PC-3 (cell line): ENCODE data around the gene CYTH2. TPM values are rescaled to one million over a fixed set of nuclear protein-coding genes. Genes with fewer than 3 reads are reported as not detected.

Source experiments
- ATAC-seq: fragments of 200-7000 bp; cut with Tn5 transposase; 2 replicates; pipeline ENCODE4 v1.9.1; 2020; ENCODE audit warnings: mild to moderate bottlenecking, moderate library complexity
- BruUV-seq: library from RNA; stranded (reverse); fragments of 400-500 nt; replicated peaks from 2 replicates; lab custom pipeline; 2021; lab: Mats Ljungman, UMichigan
- CTCF ChIA-PET: fragments of 300-600 bp; sonication (Branson Sonifier 250); formaldehyde crosslinking; loops from one replicate; lab custom pipeline; 2022; ENCODE audit warnings: antibody characterized with exemption; lab: Charles Lee
- POLR2A ChIA-PET: fragments of 300-600 bp; sonication (Branson Sonifier 250); formaldehyde crosslinking; loops from one replicate; lab custom pipeline; 2022; ENCODE audit warnings: antibody characterized with exemption; ENCODE audit not compliant: unreplicated experiment; lab: Charles Lee
- DNase-seq: peaks from one replicate; pipeline ENCODE4 v3.0.0-alpha.2; 2015
- H2AFZ ChIP-seq: fragments of 300-600 bp; sonication (generic); 2 replicates; pipeline ENCODE4 v1.6.0; 2016; ENCODE audit warnings: antibody characterized with exemption, low read length
- H3F3A ChIP-seq: fragments of 300-600 bp; sonication (generic); one replicate; pipeline ENCODE4 v1.6.0; 2017; ENCODE audit warnings: antibody characterized with exemption, low read length, control low read depth, mild to moderate bottlenecking; ENCODE audit not compliant: unreplicated experiment
- H3K27ac ChIP-seq: fragments of 300-600 bp; sonication (generic); 2 replicates; pipeline ENCODE4 v1.5.1; 2016; ENCODE audit warnings: mild to moderate bottlenecking, low read length
- H3K27me3 ChIP-seq: fragments of 300-600 bp; sonication (generic); 2 replicates; pipeline ENCODE4 v1.6.1; 2016; ENCODE audit warnings: low read length, mixed read lengths
- H3K36me3 ChIP-seq: fragments of 300-600 bp; sonication (generic); 2 replicates; pipeline ENCODE4 v1.6.1; 2016; ENCODE audit warnings: low read depth, mixed run types, low read length, mixed read lengths
- H3K4me1 ChIP-seq: fragments of 300-600 bp; sonication (generic); 2 replicates; pipeline ENCODE4 v1.5.1; 2016; ENCODE audit warnings: low read length; ENCODE audit not compliant: insufficient read depth
- H3K4me2 ChIP-seq: fragments of 300-600 bp; sonication (generic); 2 replicates; pipeline ENCODE4 v1.6.0; 2016; ENCODE audit warnings: low read length
- H3K4me3 ChIP-seq: fragments of 300-600 bp; sonication (generic); 2 replicates; pipeline ENCODE4 v1.5.1; 2016; ENCODE audit warnings: mild to moderate bottlenecking, low read length, mixed read lengths
- H3K79me2 ChIP-seq: fragments of 300-600 bp; sonication (generic); 2 replicates; pipeline ENCODE4 v1.6.1; 2017; ENCODE audit warnings: low read length, mixed read lengths
- H3K9ac ChIP-seq: fragments of 300-600 bp; sonication (generic); 2 replicates; pipeline ENCODE4 v1.6.0; 2016; ENCODE audit warnings: mild to moderate bottlenecking, low read length
- H3K9me2 ChIP-seq: fragments of 300-600 bp; sonication (generic); replicated peaks from 2 replicates; pipeline ENCODE4 v1.6.1; 2016; ENCODE audit warnings: mixed run types, low read length, mixed read lengths
- H3K9me3 ChIP-seq: fragments of 300-600 bp; sonication (generic); 2 replicates; pipeline ENCODE4 v1.6.1; 2016; ENCODE audit warnings: low read length, mixed read lengths
- H4K20me1 ChIP-seq: fragments of 300-600 bp; sonication (generic); 2 replicates; pipeline ENCODE4 v1.6.1; 2016; ENCODE audit warnings: low read length, mixed read lengths
- EZH2 ChIP-seq: fragments of 300-600 bp; sonication (generic); IDR thresholded peaks from one replicate; pipeline ENCODE4 v1.6.1; 2017; ENCODE audit warnings: antibody characterized with exemption, mild to moderate bottlenecking, low read length; ENCODE audit not compliant: unreplicated experiment
- EZH2phosphoT487 ChIP-seq: fragments of 300-600 bp; sonication (generic); IDR thresholded peaks from 2 replicates; pipeline ENCODE4 v1.6.1; 2018; ENCODE audit warnings: mild to moderate bottlenecking, antibody characterized with exemption, low read length, borderline replicate concordance
- intact Hi-C: fragments of 100-400 bp; cut with micrococcal nuclease; formaldehyde crosslinking; loops from 2 replicates; pipeline ENCODE4 v1.9.0; 2023
- total RNA-seq: library from RNA; depleted of rRNA; stranded (reverse); fragments of >200 nt; gene quantifications from 2 replicates; pipeline ENCODE4 v1.2.3, GENCODE V29; 2014
- TF ChIP-seq, protein P1 (sequence below): fragments of 300-600 bp; sonication (generic); conservative IDR thresholded peaks from 2 replicates; pipeline ENCODE4 v1.5.1; 2017; ENCODE audit warnings: antibody characterized with exemption, low read depth, mild to moderate bottlenecking, low read length

The CYTH2 gene
- total RNA-seq, 1 experiment from 2014 or later, result 50.5 TPM

- intact Hi-C loops, result no loop called here
- CTCF ChIA-PET, result no interaction called here
- H3K9me3 ChIP-seq, result no peaks in the 10 kb centered on the region
- ATAC-seq (peak; percentile 29), DNase-seq (no peak)
- H3K9me2 ChIP-seq, result no peaks in the 10 kb centered on the region
- TF ChIP-seq, protein P1, sequence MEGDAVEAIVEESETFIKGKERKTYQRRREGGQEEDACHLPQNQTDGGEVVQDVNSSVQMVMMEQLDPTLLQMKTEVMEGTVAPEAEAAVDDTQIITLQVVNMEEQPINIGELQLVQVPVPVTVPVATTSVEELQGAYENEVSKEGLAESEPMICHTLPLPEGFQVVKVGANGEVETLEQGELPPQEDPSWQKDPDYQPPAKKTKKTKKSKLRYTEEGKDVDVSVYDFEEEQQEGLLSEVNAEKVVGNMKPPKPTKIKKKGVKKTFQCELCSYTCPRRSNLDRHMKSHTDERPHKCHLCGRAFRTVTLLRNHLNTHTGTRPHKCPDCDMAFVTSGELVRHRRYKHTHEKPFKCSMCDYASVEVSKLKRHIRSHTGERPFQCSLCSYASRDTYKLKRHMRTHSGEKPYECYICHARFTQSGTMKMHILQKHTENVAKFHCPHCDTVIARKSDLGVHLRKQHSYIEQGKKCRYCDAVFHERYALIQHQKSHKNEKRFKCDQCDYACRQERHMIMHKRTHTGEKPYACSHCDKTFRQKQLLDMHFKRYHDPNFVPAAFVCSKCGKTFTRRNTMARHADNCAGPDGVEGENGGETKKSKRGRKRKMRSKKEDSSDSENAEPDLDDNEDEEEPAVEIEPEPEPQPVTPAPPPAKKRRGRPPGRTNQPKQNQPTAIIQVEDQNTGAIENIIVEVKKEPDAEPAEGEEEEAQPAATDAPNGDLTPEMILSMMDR, result no peak
- no peak for TF ChIP-seq EZH2phosphoT487
- no peak for TF ChIP-seq EZH2
- POLR2A ChIA-PET, result no interaction called here
- BruUV-seq, result TSS peak; percentile 7
- H3F3A ChIP-seq, result no peaks in the 10 kb centered on the region
- H3K4me3 ChIP-seq, result no peak overlapping the region
- H3K27ac ChIP-seq, result no peak overlapping the region
- H3K4me2 ChIP-seq, result no peak overlapping the region
- H3K79me2 ChIP-seq, result no peaks in the 10 kb centered on the region
- no peaks in the 10 kb centered on the region for H3K27me3 ChIP-seq
- no peak overlapping the region for H3K9ac ChIP-seq
- H2AFZ ChIP-seq, result no peak overlapping the region
- H3K4me1 ChIP-seq, result peaks cover 10% of the 10 kb centered on the region; the same call in 1 of the 2 replicates
- no peaks in the 10 kb centered on the region for H4K20me1 ChIP-seq
- no peaks in the 10 kb centered on the region for H3K36me3 ChIP-seq
Measured at GRCh38 chr19:48481846-48482639, 12.9 kb downstream of the CYTH2 start.

DNA sequence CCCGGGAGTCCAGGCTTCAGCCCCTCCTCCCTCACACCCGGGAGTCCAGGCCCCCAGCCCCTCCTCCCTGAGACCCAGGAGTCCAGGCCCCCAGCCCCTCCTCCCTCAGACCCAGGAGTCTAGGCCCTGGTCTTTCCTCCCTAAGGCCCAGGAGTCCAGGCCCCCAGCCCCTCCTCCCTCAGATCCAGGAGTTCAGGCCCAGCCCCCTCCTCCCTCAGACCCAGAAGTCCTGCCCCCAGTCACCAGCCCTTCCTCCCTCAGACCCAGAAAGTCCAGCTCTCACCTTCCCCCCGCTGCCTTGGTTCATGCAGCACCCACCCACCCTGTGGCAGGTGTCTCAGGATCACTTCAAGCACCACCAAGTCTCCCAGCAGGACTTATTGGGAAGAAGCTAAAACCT is 14.1 kb downstream of the CYTH2 start:
- Histone ChIP-seq H3K4me3 (no peak overlapping the region), H3K79me2 (no peaks in the 10 kb centered on the region), H3K9me2 (no peaks in the 10 kb centered on the region), H3K9me3 (no peaks in the 10 kb centered on the region), H3K27me3 (no peaks in the 10 kb centered on the region), H2AFZ (no peak overlapping the region), H3K4me1 (peaks cover 20% of the 10 kb centered on the region), H3K4me2 (no peak overlapping the region), H3F3A (no peaks in the 10 kb centered on the region), H3K9ac (no peak overlapping the region), H4K20me1 (no peaks in the 10 kb centered on the region), H3K36me3 (no peaks in the 10 kb centered on the region), H3K27ac (no peak overlapping the region)
- BruUV-seq, result no TSS peak
- no peak for ATAC-seq
- CTCF ChIA-PET, result no interaction called here
- intact Hi-C loops, result no loop called here
- no peak for DNase-seq
- POLR2A ChIA-PET, result no interaction called here
- TF ChIP-seq EZH2, result no peak
- no peak for TF ChIP-seq EZH2phosphoT487
- TF ChIP-seq, protein P1, result no peak

DNA sequence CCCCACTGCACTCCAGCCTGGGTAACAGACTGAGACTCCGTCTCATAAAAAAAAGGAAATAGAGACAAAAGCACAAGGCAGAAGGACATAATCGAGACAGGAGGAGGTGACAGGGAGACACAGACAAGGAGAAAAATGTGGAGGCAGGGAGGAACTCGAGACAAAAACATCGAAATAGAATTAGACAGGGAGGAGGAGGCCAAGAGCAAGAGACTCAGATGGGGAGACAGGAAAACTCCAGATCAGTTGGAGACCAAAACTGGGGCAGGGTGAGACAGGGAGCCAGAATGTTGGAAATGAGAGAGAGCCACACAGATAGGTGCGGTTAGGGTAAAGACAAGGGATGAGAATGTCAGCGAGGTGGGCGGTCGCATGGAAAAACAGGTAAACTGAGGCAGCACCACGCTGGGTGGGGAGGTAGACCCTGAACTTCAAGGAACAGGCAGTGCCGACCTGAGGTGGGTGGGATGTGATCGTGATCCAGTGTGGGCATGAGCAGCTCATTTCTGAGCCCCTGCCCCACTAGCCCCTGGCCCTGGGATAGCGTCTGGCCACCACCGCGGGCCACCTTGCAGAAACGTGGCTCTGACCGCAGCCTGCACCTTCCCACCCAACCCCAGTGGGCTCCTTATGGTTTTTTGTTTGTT is 15.2 kb downstream of the CYTH2 start:
- intact Hi-C loops, result no loop called here
- Histone ChIP-seq H3K79me2 (no peaks in the 10 kb centered on the region), H3K4me3 (no peak overlapping the region), H3F3A (no peaks in the 10 kb centered on the region), H3K27ac (no peak overlapping the region), H3K9me2 (no peaks in the 10 kb centered on the region), H3K4me2 (no peak overlapping the region), H3K27me3 (no peaks in the 10 kb centered on the region), H2AFZ (no peak overlapping the region), H3K4me1 (peaks cover 28% of the 10 kb centered on the region), H3K9me3 (no peaks in the 10 kb centered on the region), H3K9ac (no peak overlapping the region), H3K36me3 (no peaks in the 10 kb centered on the region), H4K20me1 (no peaks in the 10 kb centered on the region)
- ChIA-PET POLR2A (no interaction called here), CTCF (no interaction called here)
- no TSS peak for BruUV-seq
- DNase-seq (no peak), ATAC-seq (no peak)
- TF ChIP-seq, protein P1, result no peak
- no peak for TF ChIP-seq EZH2
- TF ChIP-seq EZH2phosphoT487, result no peak
